Stimulated activated CD4-positive, alpha-beta T cell treated with anti-CD3 and anti-CD28 coated beads, Interleukin-2, amount 100 ng/mL, for 4 hours (primary cell): ENCODE results near the gene TAP1.
"Not testable (repeated sequence)": the region's sequence is repeated elsewhere in the genome, so short reads cannot be mapped to it uniquely, and the experiment has no call there.

Experiments used
- DNase-seq: peaks from one replicate; pipeline ENCODE4 v3.0.0-alpha.2; 2020; ENCODE audit warnings: low read depth

Gene TAP1

DNA sequence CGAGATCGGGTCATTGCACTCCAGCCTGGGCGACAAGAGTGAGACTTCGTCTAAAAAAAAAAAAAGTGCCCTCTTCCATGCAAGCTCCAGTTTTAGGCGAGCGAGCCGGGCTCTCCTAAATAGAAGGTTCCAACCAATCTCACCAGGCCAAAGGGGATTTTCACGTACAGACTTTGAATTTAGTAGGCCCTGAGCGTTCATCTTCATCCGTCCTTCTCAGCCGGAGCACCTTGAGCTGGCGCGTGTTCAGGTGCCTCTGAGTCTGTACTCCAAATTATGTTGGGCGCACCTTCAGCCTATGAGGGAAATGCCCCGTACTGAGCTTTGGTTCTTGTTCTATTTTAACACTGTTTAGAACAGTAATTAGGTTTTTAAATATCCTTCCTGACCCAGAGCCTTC is 14.1 kb downstream of the TAP1 start:
- DNase-seq = no peak

DNA sequence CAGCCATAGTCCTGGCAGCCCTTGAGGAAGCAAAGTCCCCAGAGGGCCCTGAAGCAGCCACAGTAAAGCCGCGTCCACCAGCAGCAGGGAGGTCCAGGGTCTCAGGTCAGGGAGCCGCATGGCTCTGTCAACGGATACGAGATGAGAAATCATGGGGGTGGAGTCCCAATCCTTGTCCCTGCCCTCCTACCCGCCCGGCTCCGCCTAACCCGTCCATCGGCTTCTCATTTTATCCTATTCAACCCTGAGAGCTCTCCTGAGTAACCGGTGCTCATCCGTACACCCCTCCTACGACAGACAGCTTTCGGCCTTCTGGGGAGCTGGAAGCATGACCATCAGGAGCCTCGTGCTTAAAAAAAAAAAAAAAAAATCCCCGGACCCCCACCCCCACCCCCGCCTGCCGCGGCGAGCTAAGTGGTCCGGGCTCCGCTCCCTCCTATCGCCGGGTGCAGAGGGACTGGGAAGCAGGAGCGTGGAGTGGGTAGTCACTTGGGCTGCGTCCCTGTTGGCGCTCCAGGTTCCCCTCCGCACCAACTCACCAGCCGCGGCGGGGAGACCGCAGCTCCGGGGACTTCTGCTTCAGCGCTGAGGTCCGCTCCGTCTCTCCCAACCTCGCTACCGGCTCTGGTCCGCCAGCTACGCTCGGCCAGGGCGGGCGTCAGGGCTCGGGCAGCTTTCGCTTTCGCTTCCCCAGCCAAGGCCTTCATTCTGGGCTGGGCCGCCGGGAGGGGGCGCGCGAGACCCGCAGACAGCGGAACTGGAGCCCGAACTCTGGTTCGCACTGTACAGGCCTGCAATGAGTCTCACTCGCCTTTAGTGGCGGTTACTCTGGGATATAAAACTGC is 15.2 kb downstream of the TAP1 start, which contains the start of gene TAP2:
TSS of gene TAP2 (minus strand) at position 626 of the 845 bp plus-strand sequence. CDS start at position 120, 506 bp downstream.
- peak; percentile 96 for DNase-seq

DNA sequence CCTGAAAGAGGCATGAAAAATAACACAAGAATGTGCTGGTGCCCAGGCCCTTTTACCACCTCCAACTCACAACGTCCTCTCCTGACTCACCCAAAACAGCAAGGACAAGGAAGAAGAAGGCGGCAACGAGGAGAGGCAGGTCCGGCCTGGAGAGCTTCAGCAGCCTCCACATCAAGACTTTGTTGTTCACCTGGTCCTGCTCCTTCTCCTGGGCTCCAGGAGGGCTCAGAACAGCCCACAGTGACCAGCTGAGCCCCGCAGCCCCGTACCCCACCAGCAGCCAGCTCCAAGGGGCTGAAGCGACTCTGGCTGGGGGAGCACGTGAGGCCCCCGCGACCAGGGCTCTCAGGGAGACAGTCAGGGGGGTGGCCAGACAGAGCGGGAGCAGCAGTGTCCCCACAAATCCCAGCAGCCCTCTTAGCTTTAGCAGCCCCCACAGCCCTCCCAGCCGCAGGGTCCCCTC is 15.8 kb downstream of the TAP1 start:
- DNase-seq = no peak

DNA sequence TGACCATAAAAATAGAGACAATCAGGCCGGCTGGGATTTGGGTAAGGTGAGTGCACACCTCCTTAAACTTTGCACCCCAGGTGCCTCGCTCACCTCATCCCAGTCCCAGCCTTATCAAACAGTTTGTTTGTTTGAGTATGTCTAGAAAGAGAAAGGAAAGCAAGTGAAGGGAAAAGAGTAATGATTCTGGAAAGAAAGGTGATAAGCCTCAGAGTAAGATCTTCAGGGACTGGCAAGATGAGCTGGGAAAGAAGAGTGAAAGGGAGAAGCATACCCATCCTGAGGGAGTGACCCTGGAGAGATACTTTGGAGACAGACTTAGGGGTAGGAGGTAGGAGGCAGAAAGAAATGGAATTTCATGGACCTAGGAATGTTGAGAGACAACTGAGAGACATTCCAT is 16.6 kb downstream of the TAP1 start:
- no peak for DNase-seq

DNA sequence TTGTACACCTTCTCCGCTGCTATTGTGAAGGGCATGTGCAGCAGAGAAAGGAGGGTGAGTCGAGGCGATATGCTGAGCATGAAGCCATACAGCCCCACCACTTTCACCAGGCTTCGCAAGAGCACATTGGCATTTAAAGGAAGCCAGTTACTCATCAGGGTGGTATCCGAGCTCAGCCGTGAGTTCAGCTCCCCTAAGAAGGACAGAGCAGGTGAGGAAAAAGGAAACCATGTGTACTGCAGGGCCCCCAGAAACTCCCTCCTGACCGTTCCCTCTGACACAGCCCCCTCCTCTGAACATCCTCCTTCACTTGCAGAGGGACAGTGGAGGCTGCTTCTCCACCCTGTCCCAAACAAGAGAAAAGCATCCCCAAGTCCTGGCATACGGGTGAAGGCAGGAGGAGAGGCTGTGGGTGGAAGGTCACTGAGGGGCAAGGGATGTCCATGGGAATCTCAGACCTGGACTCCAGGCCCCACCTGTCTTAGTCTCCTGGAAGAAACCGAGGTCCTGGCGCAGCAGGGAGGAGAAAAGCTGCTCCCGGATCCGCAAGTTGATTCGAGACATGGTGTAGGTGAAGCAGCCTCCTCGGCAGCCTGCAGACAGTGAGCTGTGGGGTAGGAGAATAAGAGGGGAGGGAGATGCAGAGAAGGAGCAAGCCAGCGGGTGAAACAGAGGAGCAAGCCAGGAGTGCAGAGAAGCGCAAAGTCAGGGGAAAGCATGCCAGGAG is 18.2 kb downstream of the TAP1 start:
- no peak for DNase-seq

DNA sequence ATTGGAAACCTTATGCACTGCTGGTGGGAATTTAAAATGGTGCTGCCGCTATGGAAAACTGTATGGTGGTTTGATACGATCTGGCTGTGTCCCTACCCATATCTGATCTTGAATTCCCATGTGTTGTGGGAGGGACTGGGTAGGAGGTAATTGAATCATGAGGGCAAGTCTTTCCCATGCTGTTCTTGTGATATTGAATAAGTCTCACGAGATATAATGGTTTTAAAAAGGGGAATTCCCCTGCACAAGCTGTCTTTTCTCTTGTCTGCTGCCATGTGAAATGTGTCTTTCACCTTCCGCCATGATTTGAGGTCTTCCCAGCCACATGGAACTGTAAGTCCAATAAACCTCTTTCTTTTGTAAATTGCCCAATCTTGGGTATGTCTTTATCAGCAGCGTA is 19.8 kb downstream of the TAP1 start:
- no peak for DNase-seq

DNA sequence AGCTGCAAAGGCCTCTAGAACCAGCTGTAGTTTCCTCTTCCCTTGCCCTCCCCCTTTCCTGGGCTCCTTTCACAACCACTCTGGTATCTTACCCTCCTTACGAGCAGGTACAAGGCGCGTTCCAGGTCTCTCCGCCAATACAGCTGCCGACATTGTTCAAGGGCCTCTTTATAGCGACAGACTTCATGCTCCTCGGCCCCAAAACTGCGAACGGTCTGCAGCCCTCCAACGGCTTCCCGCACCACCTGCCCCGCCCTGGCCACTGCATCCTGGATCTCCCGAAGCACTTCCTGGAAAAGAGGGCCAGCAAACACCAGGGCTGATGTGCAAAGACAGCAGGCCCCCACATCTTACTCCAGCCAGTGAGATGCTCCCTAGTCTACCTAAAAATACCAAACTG is 21.0 kb downstream of the TAP1 start:
- DNase-seq = no peak

DNA sequence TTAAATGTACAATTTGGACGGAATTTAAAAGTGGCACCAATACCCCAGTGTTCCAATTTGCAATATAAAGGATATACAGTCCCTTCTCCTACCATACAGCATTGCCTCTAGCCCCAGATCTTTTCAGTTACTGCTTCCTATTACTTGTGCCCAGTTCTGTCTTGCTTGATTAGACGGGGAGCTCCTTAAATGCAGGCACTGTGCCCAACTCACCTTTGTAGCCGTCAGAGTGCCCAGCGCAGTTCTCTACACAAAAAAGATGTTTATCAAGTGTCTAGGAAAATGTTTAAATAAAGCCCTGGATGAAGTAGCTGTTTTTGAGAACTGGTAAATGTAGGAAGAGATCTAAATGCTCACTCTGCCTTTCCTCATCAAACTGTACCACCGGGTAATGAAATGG is 22.6 kb downstream of the TAP1 start:
- no peak for DNase-seq

DNA sequence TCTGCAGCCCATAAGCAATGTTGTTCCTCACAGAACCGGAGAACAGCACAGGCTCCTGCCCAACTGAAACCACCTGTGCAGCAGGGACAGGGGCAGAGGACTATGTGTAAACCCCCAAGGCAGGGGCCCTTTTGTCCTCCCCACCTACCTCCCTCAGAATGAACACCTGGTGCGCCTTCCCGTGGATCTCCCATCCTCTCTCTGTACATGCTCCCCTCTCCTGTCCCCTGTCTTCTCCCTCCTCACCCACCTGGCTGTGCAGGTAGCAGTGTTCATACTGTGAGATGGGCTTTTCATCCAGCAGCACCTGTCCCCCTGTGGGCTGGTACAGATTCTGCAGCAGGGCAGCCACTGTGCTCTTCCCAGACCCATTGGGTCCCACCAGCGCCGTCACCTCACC is 23.5 kb downstream of the TAP1 start:
- no peak for DNase-seq

DNA sequence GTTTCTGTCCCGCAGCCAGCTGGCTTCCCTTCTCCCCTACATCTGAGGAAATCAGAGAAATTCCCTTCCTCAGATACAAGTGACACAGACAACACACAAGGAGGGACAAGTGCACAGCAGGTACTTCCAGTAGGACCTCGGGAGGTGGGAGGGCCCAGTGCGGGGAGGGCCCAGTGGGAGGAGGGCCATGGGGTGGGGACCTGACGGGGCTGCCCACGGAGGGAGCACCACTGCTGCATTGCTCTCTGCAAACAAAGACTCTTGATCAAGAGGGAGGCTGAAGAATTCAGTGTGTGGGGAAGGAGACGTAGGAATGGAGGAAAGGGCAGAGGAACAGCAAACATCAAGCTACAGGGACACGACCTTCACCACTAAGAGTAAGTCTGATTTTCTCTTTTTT is 24.0 kb downstream of the TAP1 start:
- no peak for DNase-seq

DNA sequence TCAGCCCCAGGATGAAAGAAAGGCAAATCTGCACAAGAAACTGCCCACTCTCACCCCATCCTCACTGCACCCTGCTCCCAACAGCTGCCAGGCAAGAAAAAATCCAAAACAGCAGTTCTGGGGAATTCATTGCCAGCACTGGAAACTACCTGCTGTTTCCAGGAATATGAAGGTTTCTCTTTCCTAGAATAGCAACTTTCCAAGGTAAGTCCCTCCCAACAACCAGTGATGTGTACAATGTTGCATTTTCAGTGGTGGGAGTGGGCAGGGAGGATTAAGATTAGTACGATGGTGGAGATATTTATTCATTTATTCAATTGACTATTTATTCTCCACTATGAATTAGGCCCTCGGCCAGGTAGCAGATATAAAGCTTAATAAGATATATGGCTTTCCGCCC is 26.5 kb downstream of the TAP1 start:
- no peak for DNase-seq

DNA sequence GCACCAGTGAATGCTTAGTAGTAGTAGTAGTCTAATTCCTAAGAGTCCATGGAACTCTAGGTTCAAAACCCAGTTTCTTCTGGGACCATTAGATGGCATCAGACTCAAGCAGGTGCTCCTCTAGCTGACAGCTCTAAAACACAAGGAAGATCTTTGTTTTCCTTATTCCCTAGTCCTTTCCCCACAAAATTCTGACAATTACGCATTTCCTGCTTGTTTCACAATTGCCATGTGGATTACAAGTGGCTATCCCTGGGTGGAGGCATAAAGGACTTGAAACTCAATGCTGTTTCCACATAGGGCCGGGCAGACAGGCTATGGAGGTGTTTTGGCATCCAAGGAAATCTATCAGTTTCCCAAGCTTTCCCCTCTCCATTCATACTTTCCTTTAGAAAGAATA is 27.5 kb downstream of the TAP1 start:
- no peak for DNase-seq

DNA sequence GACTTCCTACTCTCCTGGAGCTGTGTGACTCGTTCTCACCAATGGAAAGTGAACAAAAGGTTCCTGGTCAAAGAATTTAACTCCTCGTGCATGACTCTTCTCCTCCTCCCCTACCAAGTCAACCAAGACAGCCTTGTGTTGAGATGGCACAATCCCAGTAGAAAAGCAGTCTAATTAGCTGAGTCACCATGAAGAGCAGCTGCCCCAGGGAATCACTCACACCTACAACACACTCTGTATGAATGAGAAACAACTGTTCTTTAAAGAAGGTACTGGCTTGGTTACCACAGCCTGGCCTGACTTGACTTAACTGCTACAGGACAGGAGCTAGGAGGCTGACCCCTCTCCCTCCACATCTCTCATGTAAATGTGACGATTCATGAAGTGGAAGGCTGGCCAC is 33.8 kb downstream of the TAP1 start:
- DNase-seq = no peak

DNA sequence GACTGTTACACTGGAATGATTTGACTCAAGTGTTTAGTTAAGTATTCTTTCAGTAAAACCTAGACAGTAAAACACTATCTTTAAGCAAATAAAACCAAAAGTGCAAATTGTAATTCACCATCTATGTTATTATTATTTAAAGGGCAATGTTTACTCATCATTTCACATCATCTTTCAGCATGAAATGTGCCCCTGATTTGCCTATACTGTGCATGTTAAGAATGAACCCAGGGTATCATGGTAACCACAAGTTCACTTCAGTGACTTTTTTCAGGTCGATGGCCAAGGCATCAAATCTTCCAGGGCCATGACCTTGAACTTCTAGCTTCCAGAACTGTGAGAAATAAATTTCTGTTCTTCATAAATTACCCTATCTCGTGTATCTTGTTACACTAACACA is 34.6 kb downstream of the TAP1 start:
- DNase-seq = no peak

DNA sequence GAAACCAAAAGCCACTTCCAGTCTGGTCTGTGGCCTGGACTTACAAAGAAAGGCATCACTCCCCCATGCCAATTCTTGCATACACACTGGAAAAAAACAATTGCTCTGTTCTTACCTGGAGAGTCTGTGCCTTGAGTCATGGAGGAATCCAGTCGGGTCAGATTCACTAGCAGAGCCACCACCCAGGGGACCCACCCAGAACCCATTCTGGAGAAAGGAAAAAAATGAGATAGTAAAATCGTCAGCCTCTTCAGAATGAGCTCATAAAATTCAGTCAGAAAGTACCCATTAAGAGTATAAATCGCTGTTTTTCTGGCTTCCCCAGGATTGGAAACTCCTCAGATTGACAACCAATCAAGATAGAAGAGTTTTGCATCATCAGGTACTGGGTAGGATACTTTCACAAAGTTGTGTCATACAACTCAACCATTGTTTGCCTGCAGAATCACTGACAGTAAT is 36.7 kb downstream of the TAP1 start, which contains the start of gene HLA-DOB:
TSS of gene HLA-DOB (minus strand) at position 257 of the 459 bp plus-strand sequence. CDS start at position 206, 51 bp downstream.
- no peak for DNase-seq

DNA sequence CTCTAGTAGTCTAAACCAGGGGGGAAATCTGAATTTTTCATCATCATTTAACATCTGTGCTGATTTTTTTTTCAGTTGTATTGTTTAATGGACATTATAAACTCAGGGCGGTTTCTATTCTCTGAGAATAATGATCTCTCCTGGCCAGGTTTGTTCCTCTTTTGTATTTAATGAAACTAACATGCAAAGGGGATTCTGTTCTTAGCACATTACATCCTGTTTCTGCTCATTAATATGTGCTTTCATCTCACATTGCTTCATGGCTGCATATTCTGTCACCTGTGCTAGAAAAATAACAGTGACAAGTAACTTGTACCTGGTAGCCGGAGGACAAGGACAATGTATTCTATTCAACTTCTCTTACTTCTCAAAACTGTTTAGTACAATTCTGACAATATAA is 37.5 kb downstream of the TAP1 start:
- no peak for DNase-seq

DNA sequence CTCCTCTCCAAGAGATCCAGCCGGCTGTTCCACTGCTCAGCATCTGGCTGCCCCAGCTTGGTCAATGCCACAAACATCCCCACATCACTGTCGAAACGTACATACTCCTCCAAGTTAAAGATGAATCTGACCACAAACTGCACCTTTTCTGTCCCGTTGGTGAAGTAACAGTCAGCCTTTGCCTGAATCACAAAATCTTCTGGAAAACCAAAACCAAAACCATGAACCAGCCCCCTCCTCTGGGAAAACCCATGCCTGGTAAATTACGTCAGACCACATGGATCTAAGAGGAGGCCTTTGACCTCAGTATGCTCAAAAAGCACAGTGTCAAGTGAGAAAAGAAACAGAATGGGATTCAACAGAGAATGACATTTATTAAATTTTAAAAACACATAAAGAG is 38.4 kb downstream of the TAP1 start:
- no peak for DNase-seq

DNA sequence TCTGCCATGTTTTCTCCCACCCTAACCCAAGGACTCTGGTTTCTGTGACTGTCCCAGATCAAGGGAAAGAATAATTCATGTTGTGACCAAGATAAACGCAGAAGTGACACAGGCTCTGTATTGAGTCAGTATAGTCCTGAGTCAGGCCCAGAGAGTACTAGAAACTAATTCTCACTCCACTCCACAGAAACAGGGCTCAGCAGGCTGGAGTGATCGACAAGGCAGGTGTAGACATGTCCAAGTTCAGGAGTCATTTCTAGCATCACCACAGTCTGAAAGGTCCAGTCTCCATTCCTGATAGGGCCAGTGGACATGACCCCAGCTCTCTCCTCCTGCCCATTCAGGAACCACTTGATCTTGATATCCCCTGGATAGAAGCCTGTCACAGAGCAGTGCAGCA is 39.4 kb downstream of the TAP1 start:
- no peak for DNase-seq

DNA sequence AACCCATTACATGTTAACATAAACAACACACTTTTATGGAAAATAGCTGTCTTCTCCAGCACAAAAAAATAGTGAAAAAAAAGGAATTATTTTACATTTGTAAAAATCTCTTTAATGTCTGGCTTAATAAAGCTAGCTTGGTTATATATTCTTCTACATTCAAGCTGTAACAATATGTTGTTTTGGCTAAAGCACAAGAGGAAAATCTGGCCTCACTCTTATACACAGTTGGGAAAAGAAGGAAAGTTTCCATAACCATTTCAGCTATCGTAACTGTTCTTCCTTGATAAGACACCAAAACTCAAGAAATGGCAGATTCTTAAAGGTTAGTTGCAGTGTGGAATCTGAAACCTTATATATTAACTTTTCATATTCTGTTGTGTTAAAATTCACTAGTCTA is 44.3 kb downstream of the TAP1 start:
- no peak for DNase-seq

DNA sequence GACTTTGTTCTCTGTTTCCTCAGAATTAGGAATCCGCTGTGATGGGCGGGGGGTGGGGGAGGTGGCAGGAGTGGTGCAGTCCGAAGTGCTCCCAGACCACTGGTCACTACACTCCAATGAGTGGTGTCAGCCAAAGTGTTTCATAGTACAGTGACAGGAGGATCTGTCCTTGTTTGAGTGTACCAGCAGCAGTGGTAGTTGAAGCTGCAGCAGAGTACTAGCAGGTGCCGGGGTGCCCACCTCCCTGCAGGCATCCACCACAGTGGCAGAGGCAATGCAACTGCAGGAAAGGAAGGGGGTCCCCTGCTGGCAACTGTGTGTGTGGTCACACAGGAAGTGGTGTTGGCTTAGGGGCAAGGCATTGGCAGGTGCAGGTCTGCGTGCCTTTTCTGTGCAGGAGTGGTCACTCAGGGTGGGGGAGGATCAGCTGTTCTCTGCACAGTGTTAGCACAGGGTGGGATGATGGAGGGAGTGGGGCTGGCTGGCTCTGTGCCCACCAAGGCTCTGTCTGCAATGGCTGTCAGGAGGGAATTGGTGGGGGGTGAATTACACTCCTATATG is 46.4 kb downstream of the TAP1 start:
- DNase-seq = no peak

DNA sequence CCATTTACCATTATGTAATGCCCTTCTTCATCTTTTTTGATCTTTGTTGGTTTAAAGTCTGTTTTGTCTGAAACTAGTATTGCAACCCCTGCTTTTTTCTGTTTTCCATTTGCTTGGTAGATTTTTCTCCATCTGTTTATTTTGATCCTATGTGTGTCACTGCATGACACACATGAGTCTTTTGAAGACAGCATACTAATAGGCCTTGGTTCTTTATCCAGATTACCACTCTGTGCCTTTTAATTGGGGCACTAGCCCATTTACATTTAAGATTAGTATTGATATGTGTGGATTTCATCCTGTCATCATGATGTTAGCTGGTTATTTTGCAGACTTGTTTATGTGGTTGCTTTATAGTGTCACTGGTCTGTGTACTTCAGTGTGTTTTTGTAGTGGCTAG is 48.1 kb downstream of the TAP1 start:
- not testable (repeated sequence) for DNase-seq

DNA sequence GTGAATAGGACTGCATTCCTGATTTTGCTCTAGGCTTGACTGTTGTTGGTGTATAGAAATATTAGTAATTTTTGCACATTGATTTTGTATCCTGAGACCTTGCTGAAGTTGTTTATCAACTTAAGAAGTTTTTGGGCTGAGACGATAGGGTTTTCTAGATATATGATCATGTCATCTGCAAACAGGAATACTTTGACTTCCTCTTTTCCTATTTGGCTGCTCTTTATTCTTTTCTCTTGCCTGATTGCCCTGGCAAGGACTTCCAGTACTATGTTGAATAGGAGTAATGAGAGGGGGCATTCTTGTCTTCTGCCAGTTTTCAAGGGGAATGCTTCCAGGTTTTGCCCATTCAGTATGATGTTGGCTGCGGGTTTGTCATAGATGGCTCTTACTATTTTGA is 50.1 kb downstream of the TAP1 start:
- no peak for DNase-seq

DNA sequence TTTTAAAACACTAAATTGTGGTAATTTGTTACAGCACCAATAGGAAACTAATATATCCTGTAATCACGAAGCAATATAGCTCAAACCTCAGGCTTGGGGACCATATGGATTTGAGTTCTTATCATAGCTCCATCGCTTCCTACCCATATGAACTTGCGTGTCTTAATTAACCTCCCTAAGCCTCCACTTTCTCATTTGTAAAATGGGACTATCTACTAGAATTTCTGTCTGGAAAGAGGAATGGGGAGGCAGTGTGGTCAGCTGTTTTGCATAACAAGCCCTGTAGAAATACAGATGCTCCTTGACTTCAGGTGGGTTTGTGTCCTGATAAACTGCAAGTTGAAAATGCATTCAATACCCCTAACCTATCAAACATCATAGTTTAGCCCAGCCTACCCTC is 53.8 kb downstream of the TAP1 start:
- no peak for DNase-seq
